ENCODE data around the gene PLXDC2. TPM values are rescaled to one million over a fixed set of nuclear protein-coding genes. Genes with fewer than 3 reads are reported as not detected.

Gene PLXDC2
- total RNA-seq, 2 experiments from 2014 or later: not detected

GRCh38 chr10:20240643-20241042 lies 424.4 kb downstream of the PLXDC2 start:
- no peak for TF ChIP-seq CTCF (IDR thresholded peaks at IDR 0.05)
- Mint-ChIP-seq H3K27me3 (no peaks in the 10 kb centered on the region), H3K4me1 (ENCODE audit: low read depth) (no peaks in the 10 kb centered on the region), H3K9me3 (peaks cover 2% of the 10 kb centered on the region), H3K36me3 (ENCODE audit: low read depth) (no peaks in the 10 kb centered on the region), H3K27ac (no peak overlapping the region), H3K4me3 (no peak overlapping the region)
- intact Hi-C loops (cut with micrococcal nuclease): no loop called here
- POLR2A ChIA-PET: no interaction called here
- CTCF ChIA-PET: no interaction called here
- ATAC-seq (no peak), DNase-seq (no peak)

DNA sequence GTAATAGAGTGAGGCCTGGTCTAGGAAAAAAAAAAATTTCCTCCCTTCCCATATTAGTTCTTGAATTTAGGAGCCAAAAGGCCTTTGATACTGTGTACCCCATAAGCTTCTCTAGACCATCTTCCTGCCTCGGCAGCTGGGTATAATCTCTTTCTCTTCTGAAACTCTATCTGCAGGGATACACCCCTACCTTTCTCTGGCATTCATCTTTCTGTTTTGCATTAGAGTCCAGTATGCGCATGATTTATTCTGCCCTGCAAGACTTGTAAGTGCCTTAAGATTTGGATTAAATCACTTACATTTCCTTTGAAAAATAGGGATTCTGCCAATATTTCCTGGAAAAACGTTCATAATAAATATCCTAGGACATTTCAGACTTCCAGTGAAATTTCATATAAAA lies 431.2 kb downstream of the PLXDC2 start:
- no peaks in the 10 kb centered on the region for H3K4me1 Mint-ChIP-seq (ENCODE audit: low read depth)

GRCh38 chr10:20247891-20248708 lies 431.9 kb downstream of the PLXDC2 start:
- H3K9me3 Mint-ChIP-seq: no peaks in the 10 kb centered on the region
- no peaks in the 10 kb centered on the region for H3K4me1 Mint-ChIP-seq (ENCODE audit: low read depth)
- no peak for DNase-seq
- intact Hi-C loops (cut with micrococcal nuclease): no loop called here
- ChIA-PET POLR2A (no interaction called here), CTCF (no interaction called here)
- no peak for TF ChIP-seq CTCF (IDR thresholded peaks at IDR 0.05)
- no peak overlapping the region for H3K27ac Mint-ChIP-seq
- H3K4me3 Mint-ChIP-seq: no peak overlapping the region
- ATAC-seq: no peak
- no peaks in the 10 kb centered on the region for H3K27me3 Mint-ChIP-seq
- no peaks in the 10 kb centered on the region for H3K36me3 Mint-ChIP-seq (ENCODE audit: low read depth)

More for the DNA sequence above, 431.2 kb downstream of the PLXDC2 start:
- Mint-ChIP-seq H3K4me3 (no peak overlapping the region), H3K27ac (no peak overlapping the region), H3K27me3 (no peaks in the 10 kb centered on the region), H3K9me3 (no peaks in the 10 kb centered on the region), H3K36me3 (ENCODE audit: low read depth) (no peaks in the 10 kb centered on the region)
- no peak for DNase-seq
- TF ChIP-seq CTCF (IDR thresholded peaks at IDR 0.05): no peak
- CTCF ChIA-PET: no interaction called here
- ATAC-seq: no peak
- POLR2A ChIA-PET: no interaction called here
- intact Hi-C loops (cut with micrococcal nuclease): no loop called here

DNA sequence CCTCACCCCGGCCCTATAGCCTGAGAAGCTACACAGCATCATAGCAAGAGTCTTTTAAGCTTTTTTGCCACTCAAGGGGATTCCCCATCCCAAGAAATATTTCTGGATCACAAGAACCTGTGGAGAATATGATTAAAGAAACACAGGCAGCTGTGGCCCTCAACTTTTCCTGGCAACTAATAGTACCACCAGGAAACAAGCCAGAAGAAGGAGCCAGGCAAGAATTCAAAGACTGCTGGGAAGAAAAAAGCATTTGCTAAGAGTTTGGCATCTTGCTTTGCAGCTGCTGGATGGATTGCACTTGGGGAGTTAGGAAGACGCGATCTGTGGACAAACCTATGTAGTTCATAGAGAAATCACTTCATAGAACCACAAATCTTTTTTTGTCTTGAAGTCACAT lies 437.8 kb downstream of the PLXDC2 start:
- H3K27ac Mint-ChIP-seq: no peak overlapping the region
- H3K27me3 Mint-ChIP-seq: no peaks in the 10 kb centered on the region
- DNase-seq: no peak
- ChIA-PET POLR2A (no interaction called here), CTCF (no interaction called here)
- intact Hi-C loops (cut with micrococcal nuclease): no loop called here
- H3K4me3 Mint-ChIP-seq: no peak overlapping the region
- peaks cover 1% of the 10 kb centered on the region for H3K9me3 Mint-ChIP-seq
- no peak for ATAC-seq
- H3K4me1 Mint-ChIP-seq (ENCODE audit: low read depth): no peaks in the 10 kb centered on the region
- no peaks in the 10 kb centered on the region for H3K36me3 Mint-ChIP-seq (ENCODE audit: low read depth)
- TF ChIP-seq CTCF (IDR thresholded peaks at IDR 0.05): no peak

DNA sequence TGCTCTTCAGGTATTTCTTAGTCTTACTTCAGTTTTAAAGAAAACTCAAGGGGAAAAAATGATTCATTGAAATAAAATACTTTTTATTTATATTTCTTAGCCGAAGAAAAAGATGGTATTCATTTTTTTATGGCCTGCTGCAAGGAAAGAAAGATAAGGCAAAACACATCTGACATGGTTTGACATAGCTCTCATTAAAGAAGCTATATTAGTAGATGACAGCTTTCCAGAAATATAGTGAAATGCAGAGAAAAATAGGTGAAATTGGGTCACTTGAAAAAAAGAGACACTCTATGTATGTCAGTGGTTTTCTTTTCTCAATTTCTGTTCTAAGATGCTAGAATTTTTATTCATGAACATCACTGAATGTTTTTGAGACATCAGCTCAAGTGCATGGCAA lies 438.3 kb downstream of the PLXDC2 start:
- H3K27ac Mint-ChIP-seq: no peak overlapping the region
- ATAC-seq (no peak), DNase-seq (no peak)
- no peak for TF ChIP-seq CTCF (IDR thresholded peaks at IDR 0.05)
- no peak overlapping the region for H3K4me3 Mint-ChIP-seq
- peaks cover 1% of the 10 kb centered on the region for H3K9me3 Mint-ChIP-seq
- POLR2A ChIA-PET: no interaction called here
- no peaks in the 10 kb centered on the region for H3K36me3 Mint-ChIP-seq (ENCODE audit: low read depth)
- CTCF ChIA-PET: no interaction called here
- H3K27me3 Mint-ChIP-seq: no peaks in the 10 kb centered on the region
- intact Hi-C loops (cut with micrococcal nuclease): no loop called here
- H3K4me1 Mint-ChIP-seq (ENCODE audit: low read depth): no peaks in the 10 kb centered on the region
